C4-2B (cell line): Measurements from ENCODE around the gene RASSF5.

Source experiments
- CTCF ChIP-seq: fragments of 450-650 bp; conservative IDR thresholded peaks from 2 replicates; pipeline ENCODE4 v1.5.1; 2017; ENCODE audit warnings: mild to moderate bottlenecking
- ZFX ChIP-seq: fragments of 450-650 bp; IDR thresholded peaks from 2 replicates; pipeline ENCODE4 v1.6.1; 2017

- no peak for TF ChIP-seq CTCF
- TF ChIP-seq ZFX, result no peak
Observed at GRCh38 chr1:206591696-206592095, 84.4 kb downstream of the RASSF5 start.
